Aorta (tissue), 4 donors: ENCODE measurements around the gene DYDC1. TPM values are rescaled to one million over a fixed set of nuclear protein-coding genes. Genes with fewer than 3 reads are reported as not detected.

ENCODE experiments used
- polyA plus RNA-seq, 2 donors: library from polyadenylated mRNA; stranded (reverse); fragments of 200-250 nt; gene quantifications; one replicate each; pipeline ENCODE4 v1.2.3, GENCODE V29; 2013
- total RNA-seq, 2 donors: library from RNA; stranded (reverse); fragmentation: NEBNext Ultra II Directional; extraction: Animal tissue kit (Norgen Biotek cat#: 25700); gene quantifications; one replicate each; pipeline ENCODE4 v1.2.1, GENCODE V29; 2021
- donor health status: healthy with polysubstance abuse.
- donor health status: Bipolar disorder and iron deficiency.
- donor health status: DM: no; HTN: no; CAD: no.
- donor health status: DM: yes; HTN: yes; CAD: no.

The DYDC1 gene
- total and polyA plus RNA-seq, 4 donors = not detected

Other genes starting within 250 kb of the DYDC1 start
- 100 to 1,000 TPM in 1 of 2 donors, 10 to 100 TPM in 1; 37.7 to 113 TPM for gene PLAC9, start 224.0 kb downstream of the DYDC1 start, total RNA-seq
- gene PLAC9, start 224.0 kb downstream of the DYDC1 start, polyA plus RNA-seq = 100 to 1,000 TPM in 1 of 2 donors, 10 to 100 TPM in 1; 72.6 to 166 TPM
- 100 to 1,000 TPM; 227 to 256 TPM for gene ANXA11, start 151.2 kb downstream of the DYDC1 start, total RNA-seq
- 100 to 1,000 TPM in 1 of 2 donors, 10 to 100 TPM in 1; 97.3 to 160 TPM for gene ANXA11, start 151.2 kb downstream of the DYDC1 start, polyA plus RNA-seq
- under 1 TPM; 0.13 to 0.60 TPM for gene MAT1A, start 67.1 kb downstream of the DYDC1 start, total RNA-seq
- gene MAT1A, start 67.1 kb downstream of the DYDC1 start, polyA plus RNA-seq = not detected
- not detected for gene DYDC2, start within 50 bp of the DYDC1 start, total RNA-seq
- not detected for gene DYDC2, start within 50 bp of the DYDC1 start, polyA plus RNA-seq
- 10 to 100 TPM; 39.7 to 43.1 TPM for gene PRXL2A, start 51.8 kb upstream of the DYDC1 start, total RNA-seq
- 10 to 100 TPM; 15.6 to 32.3 TPM for gene PRXL2A, start 51.8 kb upstream of the DYDC1 start, polyA plus RNA-seq
- 10 to 100 TPM; 59.5 to 61.5 TPM for gene TSPAN14, start 97.6 kb upstream of the DYDC1 start, total RNA-seq
- gene TSPAN14, start 97.6 kb upstream of the DYDC1 start, polyA plus RNA-seq = 10 to 100 TPM; 12.3 to 13.8 TPM
- under 1 TPM; 0.27 to 0.52 TPM for gene SH2D4B, start 181.1 kb upstream of the DYDC1 start, total RNA-seq
- gene SH2D4B, start 181.1 kb upstream of the DYDC1 start, polyA plus RNA-seq = not detected